Liver (tissue), 3 donors: ENCODE data around the gene ACSL6.

Experiments
- EGR1 ChIP-seq, 2 donors: IDR thresholded peaks; 2 replicates each; pipeline ENCODE4 v1.6.1; 2016 to 2018; ENCODE audit warnings: antibody characterized with exemption in 2 of 2, low read depth in 2 of 2
- TAF1 ChIP-seq: conservative IDR thresholded peaks from 2 replicates; pipeline ENCODE4 v1.6.1; 2016; ENCODE audit warnings: antibody characterized with exemption, mild to moderate bottlenecking
- TF ChIP-seq, protein P1 (sequence below): fragments of 150-350 bp; IDR thresholded peaks from 2 replicates; pipeline ENCODE4 v1.5.1; 2017; ENCODE audit warnings: improper control_type of control experiment, low read depth, low read length; ENCODE audit not compliant: missing input control
- TF ChIP-seq, protein P2 (sequence below): IDR thresholded peaks from 2 replicates; pipeline ENCODE4 v1.6.1; 2016; ENCODE audit warnings: antibody characterized with exemption
- TF ChIP-seq, protein P3 (sequence below): IDR thresholded peaks from 2 replicates; pipeline ENCODE4 v1.6.1; 2016; ENCODE audit warnings: antibody characterized with exemption, mild to moderate bottlenecking
- donor health status: healthy.
- donor health status: healthy.

DNA sequence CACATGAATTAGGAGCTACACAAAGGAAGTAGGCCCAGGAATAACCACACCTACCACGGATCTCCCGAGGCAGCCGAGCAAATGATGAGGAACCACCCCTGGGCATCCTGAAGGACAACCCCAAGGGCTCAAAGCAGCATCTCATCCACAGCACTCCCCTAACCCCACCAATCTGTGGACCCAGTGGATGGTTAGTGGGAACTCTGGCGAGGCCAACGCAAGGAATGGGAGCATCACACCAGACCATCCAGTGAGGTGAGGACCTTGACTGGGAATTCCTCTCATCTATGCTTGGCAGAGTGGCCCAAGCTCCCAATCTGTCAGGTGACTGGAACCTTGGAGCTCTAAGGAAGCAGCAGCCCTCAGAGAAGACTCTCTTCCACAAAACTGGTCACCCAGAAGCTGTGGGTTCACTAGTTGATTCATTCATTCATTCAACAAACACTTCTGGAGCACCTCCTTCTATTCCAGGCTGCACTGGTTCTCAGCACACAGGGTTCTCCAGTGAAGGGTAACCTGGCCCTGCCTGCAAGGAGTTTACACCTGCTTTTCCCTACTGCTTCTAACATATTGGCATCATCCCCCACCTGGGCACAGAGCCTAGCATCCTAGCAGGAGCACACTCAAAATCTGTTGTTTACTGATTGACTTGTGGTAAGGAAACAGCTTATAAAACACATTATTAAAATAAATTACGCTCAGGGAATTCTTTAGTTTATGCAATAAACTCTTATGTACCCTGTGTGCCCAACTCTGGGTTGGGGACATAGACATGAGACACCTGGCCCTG is 4.9 kb downstream of the ACSL6 start:
- TF ChIP-seq, protein P1, sequence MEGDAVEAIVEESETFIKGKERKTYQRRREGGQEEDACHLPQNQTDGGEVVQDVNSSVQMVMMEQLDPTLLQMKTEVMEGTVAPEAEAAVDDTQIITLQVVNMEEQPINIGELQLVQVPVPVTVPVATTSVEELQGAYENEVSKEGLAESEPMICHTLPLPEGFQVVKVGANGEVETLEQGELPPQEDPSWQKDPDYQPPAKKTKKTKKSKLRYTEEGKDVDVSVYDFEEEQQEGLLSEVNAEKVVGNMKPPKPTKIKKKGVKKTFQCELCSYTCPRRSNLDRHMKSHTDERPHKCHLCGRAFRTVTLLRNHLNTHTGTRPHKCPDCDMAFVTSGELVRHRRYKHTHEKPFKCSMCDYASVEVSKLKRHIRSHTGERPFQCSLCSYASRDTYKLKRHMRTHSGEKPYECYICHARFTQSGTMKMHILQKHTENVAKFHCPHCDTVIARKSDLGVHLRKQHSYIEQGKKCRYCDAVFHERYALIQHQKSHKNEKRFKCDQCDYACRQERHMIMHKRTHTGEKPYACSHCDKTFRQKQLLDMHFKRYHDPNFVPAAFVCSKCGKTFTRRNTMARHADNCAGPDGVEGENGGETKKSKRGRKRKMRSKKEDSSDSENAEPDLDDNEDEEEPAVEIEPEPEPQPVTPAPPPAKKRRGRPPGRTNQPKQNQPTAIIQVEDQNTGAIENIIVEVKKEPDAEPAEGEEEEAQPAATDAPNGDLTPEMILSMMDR, result no peak
- TF ChIP-seq TAF1, result no peak
- TF ChIP-seq EGR1 (IDR thresholded peaks at IDR 0.05; ENCODE audit: low read depth in 2 of 2), result no peak
- TF ChIP-seq, protein P2, sequence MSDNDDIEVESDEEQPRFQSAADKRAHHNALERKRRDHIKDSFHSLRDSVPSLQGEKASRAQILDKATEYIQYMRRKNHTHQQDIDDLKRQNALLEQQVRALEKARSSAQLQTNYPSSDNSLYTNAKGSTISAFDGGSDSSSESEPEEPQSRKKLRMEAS, result no peak
- TF ChIP-seq, protein P3, sequence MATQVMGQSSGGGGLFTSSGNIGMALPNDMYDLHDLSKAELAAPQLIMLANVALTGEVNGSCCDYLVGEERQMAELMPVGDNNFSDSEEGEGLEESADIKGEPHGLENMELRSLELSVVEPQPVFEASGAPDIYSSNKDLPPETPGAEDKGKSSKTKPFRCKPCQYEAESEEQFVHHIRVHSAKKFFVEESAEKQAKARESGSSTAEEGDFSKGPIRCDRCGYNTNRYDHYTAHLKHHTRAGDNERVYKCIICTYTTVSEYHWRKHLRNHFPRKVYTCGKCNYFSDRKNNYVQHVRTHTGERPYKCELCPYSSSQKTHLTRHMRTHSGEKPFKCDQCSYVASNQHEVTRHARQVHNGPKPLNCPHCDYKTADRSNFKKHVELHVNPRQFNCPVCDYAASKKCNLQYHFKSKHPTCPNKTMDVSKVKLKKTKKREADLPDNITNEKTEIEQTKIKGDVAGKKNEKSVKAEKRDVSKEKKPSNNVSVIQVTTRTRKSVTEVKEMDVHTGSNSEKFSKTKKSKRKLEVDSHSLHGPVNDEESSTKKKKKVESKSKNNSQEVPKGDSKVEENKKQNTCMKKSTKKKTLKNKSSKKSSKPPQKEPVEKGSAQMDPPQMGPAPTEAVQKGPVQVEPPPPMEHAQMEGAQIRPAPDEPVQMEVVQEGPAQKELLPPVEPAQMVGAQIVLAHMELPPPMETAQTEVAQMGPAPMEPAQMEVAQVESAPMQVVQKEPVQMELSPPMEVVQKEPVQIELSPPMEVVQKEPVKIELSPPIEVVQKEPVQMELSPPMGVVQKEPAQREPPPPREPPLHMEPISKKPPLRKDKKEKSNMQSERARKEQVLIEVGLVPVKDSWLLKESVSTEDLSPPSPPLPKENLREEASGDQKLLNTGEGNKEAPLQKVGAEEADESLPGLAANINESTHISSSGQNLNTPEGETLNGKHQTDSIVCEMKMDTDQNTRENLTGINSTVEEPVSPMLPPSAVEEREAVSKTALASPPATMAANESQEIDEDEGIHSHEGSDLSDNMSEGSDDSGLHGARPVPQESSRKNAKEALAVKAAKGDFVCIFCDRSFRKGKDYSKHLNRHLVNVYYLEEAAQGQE, result no peak
